ENCODE data around the gene PID1.

Gene PID1

GRCh38 chr2:229126066-229126465 lies 145.0 kb downstream of the PID1 start:
- no peak for DNase-seq (ENCODE audit: extremely low read depth in 1 of 2, low read depth in 1 of 2)

GRCh38 chr2:229124136-229124535 lies 147.0 kb downstream of the PID1 start:
- no peak for DNase-seq (ENCODE audit: extremely low read depth in 1 of 2, low read depth in 1 of 2)

- DNase-seq (ENCODE audit: extremely low read depth in 1 of 2, low read depth in 1 of 2) = no peak
Observed at GRCh38 chr2:229118927-229119326, 152.2 kb downstream of the PID1 start.

- DNase-seq (ENCODE audit: extremely low read depth in 1 of 2, low read depth in 1 of 2) = no peak
Observed at GRCh38 chr2:229118336-229118735, 152.8 kb downstream of the PID1 start.

- no peak for DNase-seq (ENCODE audit: extremely low read depth in 1 of 2, low read depth in 1 of 2)
Observed at GRCh38 chr2:229111744-229112143, 159.3 kb downstream of the PID1 start.

GRCh38 chr2:229109195-229109594 lies 161.9 kb downstream of the PID1 start:
- no peak for DNase-seq (ENCODE audit: extremely low read depth in 1 of 2, low read depth in 1 of 2)

GRCh38 chr2:229107601-229108000 lies 163.5 kb downstream of the PID1 start:
- no peak for DNase-seq (ENCODE audit: extremely low read depth in 1 of 2, low read depth in 1 of 2)

- no peak for DNase-seq (ENCODE audit: extremely low read depth in 1 of 2, low read depth in 1 of 2)
Observed at GRCh38 chr2:229104974-229105387, 166.1 kb downstream of the PID1 start.

- no peak for DNase-seq (ENCODE audit: extremely low read depth in 1 of 2, low read depth in 1 of 2)
Observed at GRCh38 chr2:229104025-229104424, 167.1 kb downstream of the PID1 start.

- no peak for DNase-seq (ENCODE audit: extremely low read depth in 1 of 2, low read depth in 1 of 2)
Observed at GRCh38 chr2:229101314-229101713, 169.8 kb downstream of the PID1 start.

- DNase-seq (ENCODE audit: extremely low read depth in 1 of 2, low read depth in 1 of 2) = no peak
Observed at GRCh38 chr2:229099231-229099630, 171.9 kb downstream of the PID1 start.

- no peak for DNase-seq (ENCODE audit: extremely low read depth in 1 of 2, low read depth in 1 of 2)
Observed at GRCh38 chr2:229098801-229099200, 172.3 kb downstream of the PID1 start.

GRCh38 chr2:229096409-229097066 lies 174.5 kb downstream of the PID1 start:
- DNase-seq (ENCODE audit: extremely low read depth in 1 of 2, low read depth in 1 of 2) = no peak

- DNase-seq (ENCODE audit: extremely low read depth in 1 of 2, low read depth in 1 of 2) = no peak
Observed at GRCh38 chr2:229095472-229095871, 175.6 kb downstream of the PID1 start.

- DNase-seq (ENCODE audit: extremely low read depth in 1 of 2, low read depth in 1 of 2) = no peak
Observed at GRCh38 chr2:229090225-229090624, 180.9 kb downstream of the PID1 start.

- no peak for DNase-seq (ENCODE audit: extremely low read depth in 1 of 2, low read depth in 1 of 2)
Observed at GRCh38 chr2:229089776-229090175, 181.3 kb downstream of the PID1 start.

- no peak for DNase-seq (ENCODE audit: extremely low read depth in 1 of 2, low read depth in 1 of 2)
Observed at GRCh38 chr2:229088966-229089700, 182.0 kb downstream of the PID1 start.

GRCh38 chr2:229088517-229088913 lies 182.6 kb downstream of the PID1 start:
- DNase-seq (ENCODE audit: extremely low read depth in 1 of 2, low read depth in 1 of 2) = no peak

- DNase-seq (ENCODE audit: extremely low read depth in 1 of 2, low read depth in 1 of 2) = no peak
Observed at GRCh38 chr2:229087843-229088516, 183.1 kb downstream of the PID1 start.

- DNase-seq (ENCODE audit: extremely low read depth in 1 of 2, low read depth in 1 of 2) = no peak
Observed at GRCh38 chr2:229087267-229087666, 183.8 kb downstream of the PID1 start.

- DNase-seq (ENCODE audit: extremely low read depth in 1 of 2, low read depth in 1 of 2) = no peak
Observed at GRCh38 chr2:229085439-229085838, 185.6 kb downstream of the PID1 start.

GRCh38 chr2:229084447-229084846 lies 186.6 kb downstream of the PID1 start:
- no peak for DNase-seq (ENCODE audit: extremely low read depth in 1 of 2, low read depth in 1 of 2)

Measured in activated CD8-positive, alpha-beta memory T cell treated with anti-CD3 and anti-CD28 coated beads for 1 hour (primary cell).